HG02970 (cell line): ENCODE data around the gene HES7.
A peak's percentile ranks its signal among the peaks of the same experiment; 100 is the strongest.
"Not testable (repeated sequence)": the region's sequence is repeated elsewhere in the genome, so short reads cannot be mapped to it uniquely, and the experiment has no call there.

Source experiments
- ATAC-seq: cut with Tn5 transposase; IDR thresholded peaks from one replicate; pipeline ENCODE4 v1.9.1; 2021; ENCODE audit warnings: mild to moderate bottlenecking, moderate library complexity, moderate number of reproducible peaks; ENCODE audit not compliant: unreplicated experiment, low FRiP score

Gene HES7

DNA sequence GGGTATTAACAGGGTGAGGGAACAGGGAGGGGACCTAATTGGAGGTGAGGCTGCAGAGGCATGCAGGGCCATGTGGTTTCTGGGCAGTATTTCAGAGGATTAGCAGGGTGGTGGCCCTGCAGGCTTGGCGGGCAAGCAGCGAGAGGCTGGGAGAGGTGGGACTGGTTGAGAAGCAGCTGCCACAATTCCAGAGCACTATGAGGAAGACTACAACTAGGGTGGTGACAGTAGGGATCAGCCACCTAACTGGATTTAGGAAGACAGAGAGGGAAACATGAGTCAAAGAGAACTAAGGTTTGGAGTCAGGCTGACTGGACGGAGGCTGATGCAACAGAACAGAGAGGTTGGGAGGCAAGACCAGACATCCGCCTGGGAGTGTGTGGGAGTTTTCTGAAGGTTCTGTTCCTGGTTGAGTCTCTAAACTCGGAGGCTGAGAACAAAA lies 17.9 kb downstream of the HES7 start:
- ATAC-seq: no peak

DNA sequence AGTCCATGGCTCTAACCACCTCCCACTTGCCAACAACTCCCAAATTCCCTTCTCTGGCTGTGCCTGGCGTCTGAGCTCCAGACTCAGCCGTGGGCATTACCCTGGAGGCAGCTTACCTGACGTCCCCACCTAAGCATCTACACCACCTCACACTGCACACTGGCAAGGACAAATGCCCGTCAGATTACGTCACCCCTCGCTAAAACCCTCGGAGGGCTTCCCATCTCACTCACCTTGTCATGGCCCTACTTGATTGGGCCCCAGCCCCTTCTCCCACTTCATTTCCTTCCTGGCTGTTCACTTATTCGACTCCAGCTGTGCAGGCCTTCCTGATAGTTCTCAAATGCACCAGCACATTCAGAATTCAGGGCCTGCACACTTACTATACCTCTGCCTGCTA lies 19.0 kb downstream of the HES7 start:
- no peak for ATAC-seq

DNA sequence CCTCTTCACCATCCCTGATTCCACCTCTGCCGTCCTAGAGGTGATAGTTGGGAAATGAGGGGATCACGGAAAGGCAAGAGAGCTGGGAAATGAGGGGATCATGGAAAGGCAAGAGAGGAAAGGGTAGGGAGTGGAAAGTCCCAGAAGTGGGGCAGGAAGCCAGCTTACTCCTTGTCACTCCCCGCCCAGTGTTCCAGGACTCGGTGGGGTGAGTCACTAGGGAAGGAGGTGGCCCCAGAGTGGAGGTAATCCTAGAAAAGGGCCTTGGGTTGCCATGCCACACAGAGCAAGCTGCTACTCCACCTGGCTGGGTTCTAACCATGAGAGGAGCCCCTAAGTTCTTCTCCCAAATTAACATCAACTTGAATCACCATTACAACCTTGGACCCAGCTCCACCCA lies 20.4 kb downstream of the HES7 start:
- no peak for ATAC-seq

DNA sequence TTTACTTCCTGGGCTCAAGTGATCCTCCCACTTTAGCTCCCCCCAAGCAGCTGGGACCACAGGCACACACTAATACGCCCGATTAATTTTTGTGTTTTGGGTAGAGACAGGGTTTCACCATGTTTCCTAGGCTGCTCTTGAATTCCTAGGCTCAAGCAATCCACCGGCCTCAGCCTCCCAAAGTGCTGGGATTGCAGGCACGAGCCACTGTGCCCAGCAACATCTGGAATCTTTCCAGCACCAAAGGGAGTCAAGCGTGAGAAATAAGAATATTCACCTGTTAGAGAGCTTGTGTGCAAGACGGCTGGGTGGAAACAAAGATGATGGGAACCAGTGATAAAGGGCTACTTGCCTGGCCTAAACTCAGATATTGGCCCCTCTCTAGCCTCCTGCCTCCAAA lies 22.2 kb downstream of the HES7 start:
- ATAC-seq: no peak

DNA sequence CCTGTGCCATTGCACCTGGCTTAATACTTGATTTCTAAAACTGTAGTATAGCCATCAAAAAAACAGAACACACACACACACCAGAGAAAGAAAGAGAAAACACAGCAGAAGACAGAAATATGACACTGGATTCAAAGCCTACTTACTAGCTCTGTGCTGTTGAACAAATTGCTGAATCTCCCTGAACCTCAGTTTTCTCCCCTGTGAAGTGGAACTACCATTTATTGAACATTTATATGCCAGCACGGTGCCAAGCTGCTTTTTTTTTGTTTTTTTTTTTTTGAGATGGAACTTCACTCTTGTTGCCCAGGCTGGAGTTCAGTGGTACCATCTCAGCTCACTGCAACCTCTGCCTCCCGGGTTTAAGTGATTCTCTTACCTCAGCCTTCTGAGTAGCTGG lies 23.1 kb downstream of the HES7 start:
- ATAC-seq: no peak

DNA sequence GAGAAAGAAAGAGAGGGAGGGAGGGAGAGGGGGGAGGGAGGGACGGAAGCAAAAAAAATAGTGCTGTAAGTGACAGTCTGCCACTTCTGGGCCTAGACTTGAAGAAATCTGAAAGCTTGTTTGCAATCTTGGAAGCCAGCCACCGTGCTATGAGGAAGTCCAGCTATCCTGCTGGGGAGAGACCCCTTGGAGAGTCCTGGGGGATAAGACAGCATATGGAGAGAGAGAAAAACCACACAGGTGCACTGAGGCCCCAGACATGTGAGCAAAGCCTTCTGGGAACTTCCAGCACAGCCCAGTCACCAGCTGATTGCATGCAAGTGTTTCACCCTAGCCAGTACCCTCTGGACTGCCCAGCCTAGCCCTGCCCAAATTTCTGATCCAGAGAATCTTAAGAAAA lies 23.8 kb downstream of the HES7 start:
- no peak for ATAC-seq

DNA sequence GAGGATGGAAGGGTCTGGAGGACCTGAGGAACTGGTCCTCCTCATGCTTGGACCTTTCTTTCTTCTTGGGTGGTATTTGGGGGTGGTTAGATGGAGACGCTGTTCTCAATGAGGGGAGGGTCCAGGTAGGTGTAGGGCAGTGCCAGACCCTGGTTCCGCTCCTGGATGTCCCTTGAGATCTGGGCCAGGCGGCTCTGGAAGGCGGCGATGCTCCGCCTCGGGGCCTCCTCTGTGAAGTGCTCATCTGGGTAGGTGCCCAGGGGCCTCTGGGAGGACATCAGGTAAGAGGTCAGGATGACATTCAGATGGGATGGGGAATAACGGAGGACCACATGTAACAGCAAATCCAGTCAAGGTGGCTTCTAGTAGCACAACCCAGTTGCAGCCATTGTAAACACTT lies 27.4 kb downstream of the HES7 start:
- ATAC-seq: no peak

DNA sequence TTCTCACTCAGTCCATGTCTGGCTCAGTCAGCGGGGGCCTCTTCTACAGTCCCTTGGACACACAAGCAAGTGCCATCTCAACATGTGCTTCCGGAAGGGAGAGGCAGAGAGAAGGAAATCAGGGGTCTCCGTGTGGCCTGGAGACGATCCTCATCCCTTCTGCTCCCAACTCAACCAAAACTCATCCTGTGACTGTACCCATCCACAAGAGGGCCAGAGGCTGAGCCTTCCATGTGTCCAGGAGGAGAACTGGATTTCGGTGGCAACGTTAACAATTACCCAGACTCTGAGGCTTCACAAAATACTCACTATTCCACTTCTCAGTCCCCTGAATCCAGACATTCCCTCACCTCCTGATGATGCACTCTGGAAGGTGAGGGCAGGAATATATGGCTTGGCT lies 28.5 kb downstream of the HES7 start:
- ATAC-seq: no peak

DNA sequence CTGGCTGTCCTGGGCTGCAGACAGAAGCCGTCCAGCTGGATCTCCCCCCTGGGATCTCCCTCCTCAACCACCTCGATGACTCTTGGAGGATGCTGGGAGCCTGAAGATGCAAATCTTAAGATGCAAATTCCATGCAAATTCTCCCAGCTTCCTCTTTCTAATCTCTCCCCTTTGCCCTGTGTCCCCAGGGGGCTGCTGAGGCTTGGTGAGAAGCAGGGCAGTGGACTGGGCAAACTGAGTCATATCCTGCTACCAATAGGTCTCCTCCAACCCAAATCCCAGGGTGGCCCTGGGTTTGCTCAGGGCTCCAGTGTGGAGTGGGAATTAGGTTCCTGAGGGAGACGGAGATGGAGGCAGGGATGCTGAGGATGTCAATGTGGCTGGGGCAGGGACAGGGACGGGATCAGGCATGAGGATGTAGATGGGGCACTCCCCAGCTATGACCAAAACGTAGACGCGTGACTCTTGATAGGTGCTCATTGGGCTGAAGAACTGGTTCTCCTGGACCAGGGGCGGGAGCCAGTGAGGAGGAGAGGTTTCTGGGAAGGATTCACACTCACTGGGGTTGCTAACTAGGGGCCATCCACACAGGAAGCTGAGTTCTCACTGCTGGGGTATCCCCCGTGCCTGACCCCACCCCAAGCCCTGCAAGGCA lies 32.7 kb downstream of the HES7 start:
- ATAC-seq: peak; percentile 65

DNA sequence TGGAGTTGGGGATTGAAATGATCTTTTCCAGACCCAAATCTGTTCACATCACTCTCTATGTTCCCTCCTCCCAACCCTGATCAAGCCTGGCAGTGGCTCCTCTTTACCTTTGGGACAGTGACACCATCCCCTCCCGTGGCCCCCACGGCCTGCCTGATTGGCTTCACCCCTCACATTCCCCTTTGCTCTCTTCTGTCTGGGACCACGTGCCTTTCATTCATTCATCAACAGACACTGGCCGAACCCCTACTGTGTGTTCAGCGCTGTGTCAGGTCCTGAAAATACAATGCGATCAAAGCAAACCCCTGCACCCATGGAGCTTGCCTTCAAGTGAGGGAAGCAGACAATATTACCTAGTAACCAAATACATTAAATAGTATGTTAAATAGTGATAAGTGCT lies 34.2 kb downstream of the HES7 start:
- no peak for ATAC-seq

DNA sequence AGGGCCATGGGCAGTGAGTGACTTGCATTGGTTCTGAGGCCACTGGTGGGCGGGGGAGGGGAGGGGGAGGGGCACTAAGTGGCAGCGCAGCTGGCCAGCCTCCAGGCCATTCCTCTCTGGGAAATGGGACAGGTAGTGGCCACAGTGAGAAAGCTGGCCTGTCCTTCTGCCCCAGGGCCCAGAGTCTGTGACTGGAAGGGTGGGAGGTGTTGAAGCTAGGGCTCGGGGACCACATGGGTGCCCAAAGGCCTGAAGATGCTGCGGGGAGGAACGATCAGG lies 36.0 kb downstream of the HES7 start:
- ATAC-seq: no peak

DNA sequence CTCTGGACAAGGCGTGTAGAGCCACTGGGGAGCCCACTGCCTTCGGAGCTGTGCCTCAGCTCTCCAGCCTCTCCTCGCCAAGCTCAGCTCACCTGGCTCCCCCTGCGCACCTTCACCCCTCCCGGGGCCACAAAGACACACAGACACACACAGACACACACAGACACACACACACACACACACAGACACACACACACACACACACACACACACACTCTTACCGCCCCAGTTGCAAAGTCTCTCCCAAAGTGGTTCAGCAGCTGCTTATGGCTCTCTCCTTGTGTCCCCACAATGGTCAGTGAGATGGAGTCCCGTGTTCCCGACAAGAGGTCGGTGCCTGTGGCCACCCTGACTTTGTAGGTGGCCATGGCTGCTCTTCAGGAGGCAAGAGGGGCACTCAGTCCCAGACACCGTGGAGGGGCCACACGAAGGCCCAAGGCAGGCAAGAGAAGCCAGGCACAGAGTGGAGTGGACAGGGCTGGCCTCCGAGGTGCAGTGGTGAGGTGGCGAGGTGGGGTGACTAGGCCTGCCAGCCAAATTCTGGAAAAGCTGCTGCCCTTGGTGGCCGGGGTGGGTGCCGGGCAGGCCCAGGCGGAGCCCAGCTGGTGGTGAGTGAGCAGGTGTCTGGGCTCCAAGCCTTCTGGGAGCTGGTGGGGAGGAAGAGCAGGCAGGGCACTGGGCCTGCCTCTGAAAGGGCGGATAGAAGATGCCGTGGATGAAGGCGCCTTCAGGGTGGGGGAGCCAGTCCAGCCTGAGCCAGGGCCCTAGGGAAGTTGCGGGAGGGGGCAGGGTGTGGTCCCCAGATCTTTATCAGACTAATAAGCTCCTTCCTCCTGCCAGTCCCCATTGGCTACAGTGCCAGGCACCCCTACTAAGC lies 36.6 kb downstream of the HES7 start, which contains the start of gene ALOX12B:
Gene ALOX12B, minus strand, starts transcription at position 642 of the 877 bp plus-strand sequence. Its CDS starts 274 bp downstream, at position 368.
- ATAC-seq: no peak

DNA sequence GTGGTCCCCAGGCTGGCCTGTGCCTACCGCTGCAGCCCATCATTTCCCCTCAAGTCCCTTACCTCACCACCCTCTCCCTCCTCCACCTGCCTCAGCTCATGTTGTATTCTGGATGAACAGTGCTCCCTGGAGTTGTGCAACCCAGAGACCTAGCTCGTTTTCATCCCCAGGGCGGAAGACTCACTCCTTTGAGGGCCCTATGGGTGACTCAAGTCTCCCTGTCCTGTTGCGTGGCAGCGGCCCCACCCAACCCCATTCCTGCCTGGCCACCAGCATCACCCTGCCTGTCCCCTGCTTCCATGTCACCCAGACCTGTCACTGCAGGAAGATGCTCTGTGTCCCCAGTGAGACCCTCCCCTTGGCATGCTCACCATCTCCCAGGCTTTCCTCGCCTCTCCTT lies 39.7 kb downstream of the HES7 start:
- ATAC-seq: no peak

DNA sequence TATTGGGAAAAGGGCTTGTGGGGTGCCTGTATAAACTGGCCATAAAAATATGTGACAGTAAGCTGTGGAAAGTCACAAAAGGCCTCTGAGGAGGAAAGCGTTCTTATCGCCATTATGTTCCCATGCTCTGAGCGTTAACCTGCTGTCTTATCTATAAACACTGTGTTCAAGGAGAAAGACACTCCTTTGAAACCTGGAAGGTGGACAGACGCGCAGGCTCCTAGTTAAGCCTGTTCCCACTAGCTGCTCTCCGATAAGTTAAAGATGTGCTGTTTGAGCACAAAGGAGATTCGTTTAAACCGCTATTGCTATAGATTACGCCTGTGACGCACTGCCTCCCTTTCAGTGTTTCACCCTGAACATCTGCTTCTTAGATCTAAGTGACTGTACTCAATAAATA lies 41.6 kb downstream of the HES7 start:
- ATAC-seq: no peak

DNA sequence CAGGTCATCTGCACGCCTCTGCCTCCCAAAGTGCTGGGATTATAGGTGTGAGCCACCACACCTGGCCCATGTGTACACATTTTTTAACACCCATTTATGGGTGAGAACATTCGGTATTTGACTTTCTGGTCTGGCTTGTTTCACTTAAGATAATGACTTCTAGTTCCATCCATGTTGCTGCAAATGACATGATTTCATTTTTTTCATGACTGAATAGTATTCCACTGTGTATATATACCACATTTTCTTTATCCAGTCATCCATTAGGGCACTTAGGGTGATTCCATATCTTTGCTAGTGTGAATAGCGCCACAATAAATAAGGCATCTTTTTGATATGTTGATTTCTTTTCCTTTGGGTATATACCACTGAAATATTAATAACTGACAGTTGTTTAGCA lies 42.0 kb downstream of the HES7 start:
- no peak for ATAC-seq

DNA sequence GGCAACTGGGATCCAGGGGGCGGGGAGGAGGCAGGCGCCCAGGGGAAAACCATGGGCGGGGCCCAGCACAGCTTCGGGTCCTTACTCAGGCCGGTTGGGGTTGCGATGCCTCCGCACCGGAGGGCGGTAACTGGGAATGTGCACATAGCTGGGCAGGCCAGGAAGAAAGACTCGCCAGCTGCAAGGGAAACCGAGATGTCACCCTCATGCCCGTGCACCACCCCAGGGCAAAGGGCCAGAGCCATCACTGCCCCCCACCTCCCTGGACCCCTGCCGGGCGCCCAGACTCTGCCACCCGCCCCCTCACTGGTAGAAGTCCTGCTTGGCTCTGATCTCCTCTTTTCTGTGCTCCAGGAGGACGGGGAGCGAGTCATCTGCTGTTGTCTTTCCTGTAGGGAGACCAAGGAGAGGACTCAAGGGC lies 43.1 kb downstream of the HES7 start:
- no peak for ATAC-seq

DNA sequence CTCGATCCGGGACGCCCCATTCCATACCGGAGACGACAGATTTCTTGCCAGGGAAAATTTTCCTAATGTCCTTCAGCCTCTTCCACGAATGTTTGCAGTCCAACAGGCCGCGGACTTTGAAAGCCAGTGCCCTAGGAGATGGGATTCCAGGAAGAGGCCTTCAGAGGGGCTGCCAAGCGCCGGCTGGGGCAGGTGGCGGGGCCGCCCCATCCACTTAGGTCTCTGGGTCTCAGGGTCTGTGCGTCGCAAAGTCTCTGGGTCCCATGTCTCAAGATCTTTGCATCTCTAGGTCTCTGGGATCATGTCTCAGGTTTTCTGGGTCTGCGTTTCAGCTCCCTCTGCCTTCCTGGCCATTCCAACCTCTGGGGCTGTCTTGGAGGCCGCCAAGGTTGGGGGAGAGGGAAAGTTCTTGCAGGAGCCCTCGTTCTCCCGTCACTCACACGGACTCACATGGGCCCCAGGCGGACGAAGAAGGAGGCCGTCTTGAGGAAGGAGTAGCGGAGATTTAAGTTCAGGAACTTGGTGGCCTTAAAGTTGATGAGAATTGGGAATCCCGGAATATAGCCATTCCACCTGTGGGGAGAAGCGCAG lies 43.6 kb downstream of the HES7 start:
- ATAC-seq: no peak

DNA sequence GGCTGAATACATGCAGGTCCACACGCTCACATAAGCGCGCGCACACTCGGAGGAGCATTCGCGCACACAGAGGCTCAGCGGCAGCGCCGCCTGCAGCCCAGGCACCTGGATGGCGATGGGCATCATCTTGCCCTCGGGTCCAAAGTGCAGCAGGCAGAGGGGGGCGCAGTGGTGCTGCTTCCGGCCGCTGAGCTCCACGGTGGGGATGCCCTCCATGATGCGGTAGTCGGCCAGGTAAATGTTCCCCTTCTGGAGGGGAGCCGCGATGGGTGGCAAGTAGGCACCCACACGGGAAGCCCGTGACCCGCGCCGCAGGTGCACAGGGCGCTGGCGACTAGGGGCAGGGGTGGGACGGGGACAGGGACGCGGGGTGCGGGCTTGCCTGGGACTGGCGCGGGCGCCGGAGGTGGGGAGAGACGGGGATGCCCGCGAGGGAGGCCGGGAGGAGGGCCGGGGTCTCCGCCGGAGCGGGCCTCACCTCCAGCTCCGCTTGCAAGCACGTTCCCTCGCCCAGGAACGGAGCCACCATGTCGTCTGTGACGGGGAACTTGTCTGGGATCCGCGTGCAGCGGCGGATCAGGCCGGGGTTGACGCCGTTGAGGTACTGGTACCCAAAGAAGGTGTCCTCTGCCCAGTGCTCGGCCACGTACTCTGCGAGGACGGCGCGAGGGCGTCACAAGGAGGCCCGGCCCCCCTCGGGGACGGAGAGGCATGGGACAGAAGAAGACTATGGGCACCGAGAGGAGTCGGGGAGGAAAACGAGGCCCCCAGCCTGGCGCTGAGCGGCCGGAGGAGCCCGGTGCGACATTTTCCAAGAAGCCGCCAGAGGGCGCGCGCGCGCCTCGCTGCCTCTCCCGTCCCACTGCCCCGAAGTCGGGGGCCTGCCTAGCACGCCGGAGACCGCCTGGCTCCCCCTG lies 44.4 kb downstream of the HES7 start:
- ATAC-seq: no peak

DNA sequence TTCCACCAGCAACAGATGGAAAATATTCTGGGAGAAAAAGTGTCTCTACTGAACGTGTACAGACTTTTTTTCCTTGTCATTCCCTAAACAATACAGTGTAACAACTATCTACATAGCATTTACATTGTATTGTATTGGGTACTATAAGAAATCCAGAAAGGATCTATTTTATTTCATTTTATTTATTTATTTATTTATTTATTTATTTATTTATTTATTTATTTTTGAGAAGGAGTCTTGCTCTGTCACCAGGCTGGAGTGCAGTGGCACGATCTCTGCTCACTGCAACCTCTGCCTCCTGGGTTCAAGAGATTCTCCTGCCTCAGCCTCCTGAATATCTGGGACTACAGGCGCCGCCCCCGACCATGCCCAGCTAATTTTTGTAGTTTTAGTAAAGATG lies 46.0 kb downstream of the HES7 start:
- not testable (repeated sequence) for ATAC-seq

DNA sequence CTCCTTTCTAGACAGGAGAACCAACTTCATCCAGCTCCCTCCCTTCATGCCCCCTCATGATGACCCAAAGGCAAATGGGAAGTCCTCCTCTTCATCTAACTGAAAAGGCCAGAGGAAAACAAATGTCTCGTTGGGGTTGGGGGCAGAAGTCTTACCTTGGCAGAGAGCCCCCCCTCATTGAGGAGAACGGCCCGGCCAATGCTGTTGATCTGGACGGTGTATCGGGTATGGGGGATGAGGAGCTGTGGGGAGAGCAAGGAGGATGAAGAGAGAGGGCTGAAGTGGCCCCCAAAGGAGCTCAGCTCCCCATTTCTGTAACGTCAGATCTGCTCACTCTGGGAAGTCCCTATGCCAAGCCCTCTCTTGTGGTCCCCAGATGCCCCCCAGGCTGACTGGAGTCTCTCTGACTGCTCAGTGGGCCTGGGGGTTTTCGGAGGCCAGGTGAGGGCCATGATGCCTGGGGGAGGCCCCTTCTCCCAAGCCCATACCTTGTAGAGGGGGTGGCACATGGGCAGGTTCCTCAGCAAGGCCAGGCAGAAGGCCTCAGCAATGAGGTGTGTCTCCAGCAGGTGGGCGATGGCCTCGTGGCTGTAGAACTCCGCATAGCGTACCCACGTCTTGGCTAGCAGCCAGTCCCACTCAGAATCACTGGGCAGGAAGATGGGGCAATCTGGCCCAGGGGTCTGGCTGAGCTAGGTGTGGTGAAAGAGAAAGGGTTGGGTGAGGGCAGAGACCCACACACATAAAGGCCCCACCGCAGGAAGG lies 47.2 kb downstream of the HES7 start:
- no peak for ATAC-seq
